Measurements from ENCODE around the gene ARFGAP1.

Gene ARFGAP1

GRCh38 chr20:63277466-63278272 is 5.1 kb downstream of the ARFGAP1 start:
- DNase-seq, result no peak

- DNase-seq, result no peak
Observed at GRCh38 chr20:63278661-63279060, 6.0 kb downstream of the ARFGAP1 start.

GRCh38 chr20:63279931-63280330 is 7.3 kb downstream of the ARFGAP1 start:
- DNase-seq, result no peak

GRCh38 chr20:63280371-63280770 is 7.8 kb downstream of the ARFGAP1 start:
- no peak for DNase-seq

- DNase-seq, result no peak
Observed at GRCh38 chr20:63280929-63281545, 8.4 kb downstream of the ARFGAP1 start.

- no peak for DNase-seq
Observed at GRCh38 chr20:63281742-63282665, 9.4 kb downstream of the ARFGAP1 start.

GRCh38 chr20:63282946-63283345 is 10.3 kb downstream of the ARFGAP1 start:
- no peak for DNase-seq

GRCh38 chr20:63283397-63284082 is 10.9 kb downstream of the ARFGAP1 start:
- DNase-seq, result no peak

- no peak for DNase-seq
Observed at GRCh38 chr20:63284083-63284440, 11.4 kb downstream of the ARFGAP1 start.

GRCh38 chr20:63284544-63284949 is 11.9 kb downstream of the ARFGAP1 start:
- no peak for DNase-seq

GRCh38 chr20:63284981-63285524 is 12.4 kb downstream of the ARFGAP1 start:
- no peak for DNase-seq

GRCh38 chr20:63285636-63286615 is 13.3 kb downstream of the ARFGAP1 start:
- no peak for DNase-seq

GRCh38 chr20:63286781-63287696 is 14.4 kb downstream of the ARFGAP1 start:
- DNase-seq, result no peak

GRCh38 chr20:63287697-63288580 is 15.3 kb downstream of the ARFGAP1 start:
- no peak for DNase-seq

- no peak for DNase-seq
Observed at GRCh38 chr20:63288581-63289251, 16.1 kb downstream of the ARFGAP1 start.

GRCh38 chr20:63289311-63290135 is 16.9 kb downstream of the ARFGAP1 start:
- DNase-seq, result no peak

Data from anterior cingulate cortex (tissue), 58 donors.